Hematopoietic multipotent progenitor cell (in vitro differentiated cells): ENCODE results near the gene MPP4. TPM values are rescaled to one million over a fixed set of nuclear protein-coding genes. Genes with fewer than 3 reads are reported as not detected.

ENCODE experiments used
- DNase-seq, 3 donors: peaks; one replicate each; pipeline ENCODE4 v3.0.0-alpha.2; 2011 to 2015; ENCODE audit warnings: low read depth in 2 of 3, low spot score in 2 of 3
- total RNA-seq: library from RNA; depleted of rRNA; stranded (reverse); fragments of >200 nt; gene quantifications from one replicate; pipeline ENCODE4 v1.2.3, GENCODE V29; 2012

Gene MPP4
- total RNA-seq = under 0.01 TPM

GRCh38 chr2:201698588-201699226 lies at the start of gene MPP4:
Gene MPP4, minus strand, starts transcription at chr2:201698644. Its CDS starts 4,690 bp downstream, at chr2:201693954.
- DNase-seq = no peak

GRCh38 chr2:201746551-201746950 lies 48.1 kb upstream of the MPP4 start:
- DNase-seq = no peak

GRCh38 chr2:201735486-201735885 lies 37.0 kb upstream of the MPP4 start:
- no peak for DNase-seq

GRCh38 chr2:201734111-201734510 lies 35.7 kb upstream of the MPP4 start:
- DNase-seq = no peak

- no peak for DNase-seq
These were observed 35.1 kb upstream of the MPP4 start for GRCh38 chr2:201733544-201733943.

- DNase-seq = no peak
These were observed 32.3 kb upstream of the MPP4 start for GRCh38 chr2:201730651-201731285.

GRCh38 chr2:201715459-201715858 lies 17.0 kb upstream of the MPP4 start:
- no peak for DNase-seq

GRCh38 chr2:201712726-201713125 lies 14.3 kb upstream of the MPP4 start:
- no peak for DNase-seq

GRCh38 chr2:201709747-201710146 lies 11.3 kb upstream of the MPP4 start:
- no peak for DNase-seq

GRCh38 chr2:201709049-201709448 lies 10.6 kb upstream of the MPP4 start:
- no peak for DNase-seq

- no peak for DNase-seq
These were observed 9.3 kb upstream of the MPP4 start for GRCh38 chr2:201707753-201708152.

GRCh38 chr2:201707142-201707541 lies 8.7 kb upstream of the MPP4 start:
- no peak for DNase-seq

- no peak for DNase-seq
These were observed 6.1 kb upstream of the MPP4 start for GRCh38 chr2:201704536-201704935.

- no peak for DNase-seq
These were observed 3.2 kb upstream of the MPP4 start for GRCh38 chr2:201701646-201702045.

GRCh38 chr2:201699416-201699815 lies 972 bp upstream of the MPP4 start:
- DNase-seq = no peak

GRCh38 chr2:201697899-201698298 lies 545 bp downstream of the MPP4 start:
- DNase-seq = no peak

- DNase-seq = no peak
These were observed 2.2 kb downstream of the MPP4 start for GRCh38 chr2:201696151-201696659.

- no peak for DNase-seq
These were observed 13.3 kb downstream of the MPP4 start for GRCh38 chr2:201685156-201685555.

GRCh38 chr2:201680743-201681142 lies 17.7 kb downstream of the MPP4 start:
- peak in 1 of 3 donors; percentile 8 for DNase-seq

- DNase-seq = no peak
These were observed 20.0 kb downstream of the MPP4 start for GRCh38 chr2:201678401-201678800.

- no peak for DNase-seq
These were observed 23.0 kb downstream of the MPP4 start for GRCh38 chr2:201675454-201675853.

- DNase-seq = no peak
These were observed 23.6 kb downstream of the MPP4 start for GRCh38 chr2:201674794-201675193.
